A549 (cell line): ENCODE results near the gene CCSER1.

ENCODE experiments used
- JUNB ChIP-seq: fragments of >200 bp; sonication (Bioruptor Twin); formaldehyde crosslinking; IDR thresholded peaks from 2 replicates; pipeline ENCODE4 v1.6.1; 2016
- POLR2A ChIP-seq: IDR thresholded peaks from 2 replicates; pipeline ENCODE4 v1.6.1; 2012; ENCODE audit warnings: mild to moderate bottlenecking, low read length
- POLR2AphosphoS2 ChIP-seq: conservative IDR thresholded peaks from 2 replicates; pipeline ENCODE4 v1.6.1; 2012; ENCODE audit warnings: low read length, improper control_type of control experiment, inconsistent platforms
- RARB ChIP-seq: fragments of 250-450 bp; sonication (Bioruptor Pico); IDR thresholded peaks from 2 replicates; pipeline ENCODE4 v1.8.0; 2021; ENCODE audit warnings: mild to moderate bottlenecking, moderate library complexity
- ZC3H11A ChIP-seq: fragments of 450-650 bp; IDR thresholded peaks from 2 replicates; pipeline ENCODE4 v1.6.1; 2014; ENCODE audit warnings: antibody characterized with exemption, mild to moderate bottlenecking
- TF ChIP-seq, protein P1 (sequence below): fragments of >200 bp; sonication (Bioruptor Twin); formaldehyde crosslinking; IDR thresholded peaks from 3 replicates; pipeline ENCODE4 v1.5.1; 2016
- TF ChIP-seq, protein P2 (sequence below): fragments of >200 bp; sonication (Bioruptor Twin); formaldehyde crosslinking; IDR thresholded peaks from 3 replicates; pipeline ENCODE4 v1.6.1; 2016
- TF ChIP-seq, protein P3 (sequence below): fragments of 250-450 bp; sonication (Bioruptor Pico); IDR thresholded peaks from 2 replicates; pipeline ENCODE4 v1.5.0; 2021; ENCODE audit warnings: mild to moderate bottlenecking, moderate library complexity, borderline replicate concordance

DNA sequence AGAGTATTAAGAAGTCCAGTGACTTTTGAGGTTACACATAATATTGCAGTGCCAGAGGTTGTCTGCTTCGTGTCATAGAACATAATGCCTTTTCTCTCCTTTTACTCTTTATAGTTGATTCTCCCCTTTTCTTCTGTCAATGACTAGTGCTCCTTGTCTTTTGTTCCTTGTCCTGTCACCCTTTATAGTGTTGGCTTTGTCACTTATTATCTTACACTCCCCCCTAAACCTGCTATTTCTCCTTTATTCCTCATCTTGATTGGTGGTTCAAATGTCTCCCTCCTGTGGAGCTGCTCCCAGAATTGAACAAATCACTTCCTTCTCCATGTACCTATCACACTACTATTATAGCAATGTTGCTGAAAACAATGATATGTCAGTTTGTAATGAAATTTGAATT lies 1320.0 kb downstream of the CCSER1 start:
- TF ChIP-seq, protein P1, sequence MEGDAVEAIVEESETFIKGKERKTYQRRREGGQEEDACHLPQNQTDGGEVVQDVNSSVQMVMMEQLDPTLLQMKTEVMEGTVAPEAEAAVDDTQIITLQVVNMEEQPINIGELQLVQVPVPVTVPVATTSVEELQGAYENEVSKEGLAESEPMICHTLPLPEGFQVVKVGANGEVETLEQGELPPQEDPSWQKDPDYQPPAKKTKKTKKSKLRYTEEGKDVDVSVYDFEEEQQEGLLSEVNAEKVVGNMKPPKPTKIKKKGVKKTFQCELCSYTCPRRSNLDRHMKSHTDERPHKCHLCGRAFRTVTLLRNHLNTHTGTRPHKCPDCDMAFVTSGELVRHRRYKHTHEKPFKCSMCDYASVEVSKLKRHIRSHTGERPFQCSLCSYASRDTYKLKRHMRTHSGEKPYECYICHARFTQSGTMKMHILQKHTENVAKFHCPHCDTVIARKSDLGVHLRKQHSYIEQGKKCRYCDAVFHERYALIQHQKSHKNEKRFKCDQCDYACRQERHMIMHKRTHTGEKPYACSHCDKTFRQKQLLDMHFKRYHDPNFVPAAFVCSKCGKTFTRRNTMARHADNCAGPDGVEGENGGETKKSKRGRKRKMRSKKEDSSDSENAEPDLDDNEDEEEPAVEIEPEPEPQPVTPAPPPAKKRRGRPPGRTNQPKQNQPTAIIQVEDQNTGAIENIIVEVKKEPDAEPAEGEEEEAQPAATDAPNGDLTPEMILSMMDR = no peak
- no peak for TF ChIP-seq POLR2A
- TF ChIP-seq ZC3H11A = no peak
- TF ChIP-seq, protein P2, sequence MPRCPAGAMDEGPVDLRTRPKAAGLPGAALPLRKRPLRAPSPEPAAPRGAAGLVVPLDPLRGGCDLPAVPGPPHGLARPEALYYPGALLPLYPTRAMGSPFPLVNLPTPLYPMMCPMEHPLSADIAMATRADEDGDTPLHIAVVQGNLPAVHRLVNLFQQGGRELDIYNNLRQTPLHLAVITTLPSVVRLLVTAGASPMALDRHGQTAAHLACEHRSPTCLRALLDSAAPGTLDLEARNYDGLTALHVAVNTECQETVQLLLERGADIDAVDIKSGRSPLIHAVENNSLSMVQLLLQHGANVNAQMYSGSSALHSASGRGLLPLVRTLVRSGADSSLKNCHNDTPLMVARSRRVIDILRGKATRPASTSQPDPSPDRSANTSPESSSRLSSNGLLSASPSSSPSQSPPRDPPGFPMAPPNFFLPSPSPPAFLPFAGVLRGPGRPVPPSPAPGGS = no peak
- TF ChIP-seq JUNB = no peak
- TF ChIP-seq, protein P3, sequence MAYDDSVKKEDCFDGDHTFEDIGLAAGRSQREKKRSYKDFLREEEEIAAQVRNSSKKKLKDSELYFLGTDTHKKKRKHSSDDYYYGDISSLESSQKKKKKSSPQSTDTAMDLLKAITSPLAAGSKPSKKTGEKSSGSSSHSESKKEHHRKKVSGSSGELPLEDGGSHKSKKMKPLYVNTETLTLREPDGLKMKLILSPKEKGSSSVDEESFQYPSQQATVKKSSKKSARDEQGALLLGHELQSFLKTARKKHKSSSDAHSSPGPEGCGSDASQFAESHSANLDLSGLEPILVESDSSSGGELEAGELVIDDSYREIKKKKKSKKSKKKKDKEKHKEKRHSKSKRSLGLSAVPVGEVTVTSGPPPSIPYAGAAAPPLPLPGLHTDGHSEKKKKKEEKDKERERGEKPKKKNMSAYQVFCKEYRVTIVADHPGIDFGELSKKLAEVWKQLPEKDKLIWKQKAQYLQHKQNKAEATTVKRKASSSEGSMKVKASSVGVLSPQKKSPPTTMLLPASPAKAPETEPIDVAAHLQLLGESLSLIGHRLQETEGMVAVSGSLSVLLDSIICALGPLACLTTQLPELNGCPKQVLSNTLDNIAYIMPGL = no peak
- TF ChIP-seq RARB (CRISPR knock-in tag) = no peak
- no peak for TF ChIP-seq POLR2AphosphoS2
